Body of pancreas (tissue), 4 donors: ENCODE results near the gene TNIK. TPM values are rescaled to one million over a fixed set of nuclear protein-coding genes. Genes with fewer than 3 reads are reported as not detected.

Experiments used
- ATAC-seq: fragments of 150-250 bp; one replicate; pipeline ENCODE4 v1.9.1; 2016
- DNase-seq, 4 donors: peaks; one replicate each; pipeline ENCODE4 v3.0.0-alpha.2; 2019
- H3K27ac ChIP-seq, 4 donors: fragments of 200-600 bp; sonication (generic); 1 replicate in 3 of 4; 2 replicates in 1 of 4; pipeline versions ENCODE4 v1.5.1 to v1.6.1; 2016 to 2019; ENCODE audit warnings: mild to moderate bottlenecking in 1 of 4, mixed read lengths in 1 of 4, moderate library complexity in 1 of 4
- H3K27me3 ChIP-seq, 2 donors: fragments of 200-600 bp; sonication (generic); one replicate each; pipeline ENCODE4 v1.6.0; 2016; ENCODE audit warnings: mild to moderate bottlenecking in 1 of 2
- H3K36me3 ChIP-seq, 2 donors: fragments of 200-600 bp; sonication (generic); replicated peaks in 1 of 2; 2 replicates each; pipeline ENCODE4 v1.5.1; 2016; ENCODE audit warnings: low read depth in 2 of 2; ENCODE audit not compliant: insufficient read depth in 1 of 2
- H3K4me1 ChIP-seq: fragments of 200-600 bp; sonication (generic); one replicate; pipeline ENCODE4 v1.6.0; 2016
- H3K4me3 ChIP-seq, 2 donors: fragments of 200-600 bp; sonication (generic); 1 replicate in 1 of 2; 2 replicates in 1 of 2; pipeline ENCODE4 v1.5.1; 2016 to 2019
- H3K9me3 ChIP-seq, 3 donors: fragments of 200-600 bp; sonication (generic); 1 replicate in 2 of 3; 2 replicates in 1 of 3; pipeline ENCODE4 v1.5.1; 2016
- CTCF ChIP-seq, 7 experiments: fragments of 450-650 bp in 4 of 7; fragments of 200-600 bp in 3 of 7; sonication (generic) in 3 of 7; IDR thresholded peaks; one replicate each; pipeline ENCODE4 v1.5.1; 2016 to 2019; ENCODE audit warnings: antibody characterized with exemption in 7 of 7
- POLR2A ChIP-seq, 3 donors: fragments of 450-650 bp; IDR thresholded peaks; one replicate each; pipeline ENCODE4 v1.6.1; 2016; ENCODE audit warnings: antibody characterized with exemption in 3 of 3, mild to moderate bottlenecking in 2 of 3
- WGBS, 2 donors: methylation state at CpG; one replicate each; pipeline ENCODE4 v1.1.5; 2017; 5-methylcytosine and 5-hydroxymethylcytosine counted together
- intact Hi-C: fragments of 100-400 bp; cut with DNase I; formaldehyde crosslinking; loops from one replicate; pipeline ENCODE4 v1.15.1; 2023
- total RNA-seq, 2 donors: library from RNA; depleted of rRNA; stranded (reverse); fragments of >200 nt; gene quantifications; one replicate each; pipeline ENCODE4 v1.1.0, GENCODE V29; 2016

Gene TNIK
- total RNA-seq, 2 donors from 2014 or later: 7.6 to 9.6 TPM

GRCh38 chr3:171127611-171128010 lies 332.6 kb downstream of the TNIK start:
- no peak for TF ChIP-seq POLR2A (IDR thresholded peaks at IDR 0.05)
- TF ChIP-seq CTCF (IDR thresholded peaks at IDR 0.05): no peak
- Histone ChIP-seq H3K27me3 (no peaks in the 10 kb centered on the region), H3K4me3 (no peak overlapping the region), H3K36me3 (no peaks in the 10 kb centered on the region), H3K27ac (no peak overlapping the region), H3K9me3 (no peaks in the 10 kb centered on the region), H3K4me1 (no peaks in the 10 kb centered on the region)
- ATAC-seq (no peak), DNase-seq (no peak)
- 35 to 57% methylated on average over 1 of the region's 1 CpG for WGBS, 2 donors
- intact Hi-C loops: no loop called here

GRCh38 chr3:171126478-171127209 lies 333.6 kb downstream of the TNIK start:
- Histone ChIP-seq H3K4me1 (no peaks in the 10 kb centered on the region), H3K36me3 (no peaks in the 10 kb centered on the region), H3K4me3 (no peak overlapping the region), H3K27ac (no peak overlapping the region), H3K9me3 (no peaks in the 10 kb centered on the region), H3K27me3 (no peaks in the 10 kb centered on the region)
- no peak for TF ChIP-seq POLR2A (IDR thresholded peaks at IDR 0.05)
- TF ChIP-seq CTCF (IDR thresholded peaks at IDR 0.05): no peak
- DNase-seq (no peak), ATAC-seq (no peak)
- intact Hi-C loops: no loop called here
- 96 to 97% methylated on average over 7 of the region's 7 CpGs for WGBS, 2 donors

- no peak overlapping the region for H3K4me3 ChIP-seq
- ATAC-seq (no peak), DNase-seq (no peak)
- H3K27ac ChIP-seq: no peak overlapping the region
- TF ChIP-seq POLR2A (IDR thresholded peaks at IDR 0.05): no peak
- TF ChIP-seq CTCF (IDR thresholded peaks at IDR 0.05): no peak
- WGBS, 2 donors: 68 to 79% methylated on average over 1 of the region's 1 CpG
- intact Hi-C loops: no loop called here
- H3K27me3 ChIP-seq: no peaks in the 10 kb centered on the region
- no peaks in the 10 kb centered on the region for H3K4me1 ChIP-seq
- H3K9me3 ChIP-seq: no peaks in the 10 kb centered on the region
- H3K36me3 ChIP-seq: no peaks in the 10 kb centered on the region
Measured at GRCh38 chr3:171125010-171125409, 335.2 kb downstream of the TNIK start.

GRCh38 chr3:171123915-171124314 lies 336.3 kb downstream of the TNIK start:
- ATAC-seq: no peak
- H3K4me1 ChIP-seq: no peaks in the 10 kb centered on the region
- no peak overlapping the region for H3K4me3 ChIP-seq
- no peaks in the 10 kb centered on the region for H3K9me3 ChIP-seq
- no peaks in the 10 kb centered on the region for H3K36me3 ChIP-seq
- no peaks in the 10 kb centered on the region for H3K27me3 ChIP-seq
- TF ChIP-seq POLR2A (IDR thresholded peaks at IDR 0.05) (no peak), CTCF (IDR thresholded peaks at IDR 0.05) (no peak)
- no peak overlapping the region for H3K27ac ChIP-seq
- intact Hi-C loops: no loop called here
- DNase-seq: no peak

GRCh38 chr3:171122861-171123260 lies 337.3 kb downstream of the TNIK start:
- TF ChIP-seq CTCF (IDR thresholded peaks at IDR 0.05): no peak
- no peak for TF ChIP-seq POLR2A (IDR thresholded peaks at IDR 0.05)
- DNase-seq (no peak), ATAC-seq (no peak)
- H3K4me1 ChIP-seq: no peaks in the 10 kb centered on the region
- intact Hi-C loops: no loop called here
- H3K9me3 ChIP-seq: no peaks in the 10 kb centered on the region
- H3K36me3 ChIP-seq: no peaks in the 10 kb centered on the region
- WGBS, 2 donors: 79 to 80% methylated on average over 2 of the region's 2 CpGs
- H3K4me3 ChIP-seq: no peak overlapping the region
- no peaks in the 10 kb centered on the region for H3K27me3 ChIP-seq
- no peak overlapping the region for H3K27ac ChIP-seq
